PC-9 (cell line): Measurements from ENCODE around the gene MMAB.

Source experiments
- CTCF ChIP-seq: fragments of 200-600 bp; sonication (generic); conservative IDR thresholded peaks from 2 replicates; pipeline ENCODE4 v1.6.1; 2017; ENCODE audit warnings: mixed run types, antibody characterized with exemption, mild to moderate bottlenecking, moderate library complexity
- EZH2 ChIP-seq: fragments of 200-600 bp; sonication (generic); IDR thresholded peaks from 2 replicates; pipeline ENCODE4 v1.8.0; 2017; ENCODE audit warnings: antibody characterized with exemption, low read depth

DNA sequence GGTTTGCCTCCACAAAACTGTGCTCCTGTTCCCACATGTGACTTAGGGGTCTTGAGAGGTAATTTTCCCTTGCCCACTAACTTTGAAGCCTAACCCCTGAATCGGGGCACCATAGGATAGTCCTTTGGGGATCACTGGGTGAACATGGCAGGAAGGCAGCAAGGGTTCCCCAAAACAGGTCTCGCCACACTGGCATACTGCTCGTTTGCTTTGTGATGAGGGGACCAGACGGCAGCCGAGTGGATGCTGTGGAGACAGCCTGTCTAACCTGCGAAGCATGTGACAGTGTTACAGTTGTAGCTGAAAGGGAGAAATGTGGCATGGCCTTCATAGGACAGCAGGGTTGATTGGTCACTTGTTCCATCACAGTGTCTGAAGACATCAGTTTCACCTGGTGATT lies 53.5 kb downstream of the MMAB start:
- TF ChIP-seq CTCF: no peak
- no peak for TF ChIP-seq EZH2
